ENCODE results near the gene CATSPER1.
A peak's percentile ranks its signal among the peaks of the same experiment; 100 is the strongest.

- no peak for TF ChIP-seq CEBPB (IDR thresholded peaks at IDR 0.05)
- no peak for TF ChIP-seq USF2 (IDR thresholded peaks at IDR 0.05)
- TF ChIP-seq CTCF (IDR thresholded peaks at IDR 0.05): peak; percentile 87
- no peak for TF ChIP-seq KDM1A (IDR thresholded peaks at IDR 0.05; ENCODE audit: low read depth)
- no peak for TF ChIP-seq ATOH8 (CRISPR knock-in tag; IDR thresholded peaks at IDR 0.05; ENCODE audit: low read depth)
- no peak for TF ChIP-seq SREBF2 (IDR thresholded peaks at IDR 0.05)
- TF ChIP-seq REST (IDR thresholded peaks at IDR 0.05): no peak
- no peak for TF ChIP-seq FOSB (CRISPR knock-in tag; IDR thresholded peaks at IDR 0.05)
- TF ChIP-seq MYC (IDR thresholded peaks at IDR 0.05; ENCODE audit: borderline replicate concordance, low read length): no peak
- TF ChIP-seq PHF8 (IDR thresholded peaks at IDR 0.05; ENCODE audit: borderline replicate concordance, low read depth): no peak
- no peak for TF ChIP-seq HDAC2 (IDR thresholded peaks at IDR 0.05)
- no peak for TF ChIP-seq POLR2AphosphoS2 (conservative IDR thresholded peaks at IDR 0.05; ENCODE audit: low read length)
These were observed 42.0 kb upstream of the CATSPER1 start for GRCh38 chr11:66068154-66068821.
